A549 (cell line): ENCODE results near the gene OSGIN1. TPM values are rescaled to one million over a fixed set of nuclear protein-coding genes. Genes with fewer than 3 reads are reported as not detected.
"Not testable (repeated sequence)": the region's sequence is repeated elsewhere in the genome, so short reads cannot be mapped to it uniquely, and the experiment has no call there.

Experiments used
- ATAC-seq, 2 experiments: fragments of 200-7000 bp in 1 of 2; fragments of >200 bp in 1 of 2; cut with Nextera tagmentation in 1 of 2; cut with Tn5 transposase in 1 of 2; 3 replicates each; pipeline versions ENCODE4 v1.8.0 to v1.9.1; 2018 to 2020; ENCODE audit warnings: mild to moderate bottlenecking in 1 of 2, moderate library complexity in 1 of 2
- CTCF ChIA-PET: fragments of 300-600 bp; sonication (Branson Sonifier 250); formaldehyde crosslinking; extraction: SDS; loops from one replicate; lab custom pipeline; 2021; ENCODE audit warnings: antibody characterized with exemption, inconsistent platforms; lab: Yijun Ruan, JAX
- POLR2A ChIA-PET: fragments of 350-600 bp; formaldehyde crosslinking; extraction: SDS; loops from one replicate; lab custom pipeline; 2021; ENCODE audit warnings: antibody characterized with exemption, inconsistent platforms; lab: Yijun Ruan, JAX
- DNase-seq, 2 experiments: peaks; one replicate each; pipeline versions ENCODE4 v3.0.0 to v3.0.0-alpha.2; 2011 to 2016; ENCODE audit warnings: low read depth in 1 of 2, low spot score in 1 of 2
- FAIRE-seq: peaks from 2 replicates; lab custom pipeline; 2011; peaks lifted over from hg19 to GRCh38; lab: Jason Lieb, UNC
- H3K27ac ChIP-seq, 2 experiments: fragments of >200 bp; sonication (Bioruptor Twin); formaldehyde crosslinking; 3 replicates each; pipeline ENCODE4 v1.5.1; 2016 to 2017
- H3K4me1 ChIP-seq: fragments of >200 bp; sonication (Bioruptor Twin); formaldehyde crosslinking; 3 replicates; pipeline ENCODE4 v1.6.1; 2016
- H3K4me2 ChIP-seq: fragments of >200 bp; sonication (Bioruptor Twin); formaldehyde crosslinking; 3 replicates; pipeline ENCODE4 v1.6.1; 2016
- H3K4me3 ChIP-seq: fragments of >200 bp; sonication (Bioruptor Twin); formaldehyde crosslinking; 3 replicates; pipeline ENCODE4 v1.5.1; 2016
- H3K9me3 ChIP-seq: fragments of >200 bp; sonication (Bioruptor Twin); formaldehyde crosslinking; 3 replicates; pipeline ENCODE4 v1.6.1; 2016
- ATOH8 ChIP-seq: fragments of 250-450 bp; sonication (Bioruptor Pico); IDR thresholded peaks from 2 replicates; pipeline ENCODE4 v1.5.0; 2020; ENCODE audit warnings: low read depth, mild to moderate bottlenecking, moderate library complexity
- BCL3 ChIP-seq: fragments of >200 bp; sonication (Bioruptor Twin); formaldehyde crosslinking; IDR thresholded peaks from 3 replicates; pipeline ENCODE4 v1.6.1; 2016
- BHLHE40 ChIP-seq: IDR thresholded peaks from 2 replicates; pipeline ENCODE4 v1.6.1; 2012; ENCODE audit warnings: low read depth, low read length, inconsistent platforms
- CBX2 ChIP-seq: fragments of 200-600 bp; sonication (generic); IDR thresholded peaks from 2 replicates; pipeline ENCODE4 v1.6.1; 2016; ENCODE audit warnings: low read depth, mild to moderate bottlenecking, borderline replicate concordance
- CEBPB ChIP-seq, 2 experiments: fragments of >200 bp in 1 of 2; sonication (Bioruptor Twin) in 1 of 2; formaldehyde crosslinking in 1 of 2; IDR thresholded peaks; 2 replicates each; pipeline ENCODE4 v1.6.1; 2012 to 2016
- CHD2 ChIP-seq: fragments of 150-350 bp; IDR thresholded peaks from 2 replicates; pipeline ENCODE4 v1.6.1; 2014; ENCODE audit warnings: low read length; ENCODE audit not compliant: partially characterized antibody
- EHMT2 ChIP-seq: fragments of 200-600 bp; sonication (generic); IDR thresholded peaks from 2 replicates; pipeline ENCODE4 v1.6.1; 2016; ENCODE audit warnings: antibody characterized with exemption, low read depth, mild to moderate bottlenecking, moderate library complexity
- EP300 ChIP-seq, 2 experiments: fragments of >200 bp; sonication (Bioruptor Twin); formaldehyde crosslinking; IDR thresholded peaks; 2 replicates in 1 of 2; 3 replicates in 1 of 2; pipeline ENCODE4 v1.6.1; 2016 to 2017
- FOSB ChIP-seq: fragments of 250-450 bp; sonication (Bioruptor Pico); IDR thresholded peaks from 2 replicates; pipeline ENCODE4 v1.5.0; 2020; ENCODE audit warnings: mild to moderate bottlenecking, moderate library complexity
- HOXB13 ChIP-seq: fragments of 250-450 bp; sonication (Bioruptor Pico); IDR thresholded peaks from 2 replicates; pipeline ENCODE4 v1.5.0; 2020; ENCODE audit warnings: low read depth, mild to moderate bottlenecking, moderate library complexity
- HOXB5 ChIP-seq: fragments of 250-450 bp; sonication (Bioruptor Pico); IDR thresholded peaks from 2 replicates; pipeline ENCODE4 v1.5.0; 2020; ENCODE audit warnings: mild to moderate bottlenecking, moderate library complexity
- KDM1A ChIP-seq: fragments of 200-600 bp; sonication (generic); IDR thresholded peaks from 2 replicates; pipeline ENCODE4 v1.6.1; 2016; ENCODE audit warnings: low read depth, mild to moderate bottlenecking
- KDM5A ChIP-seq: fragments of 200-600 bp; sonication (generic); IDR thresholded peaks from 2 replicates; pipeline ENCODE4 v1.6.1; 2016; ENCODE audit warnings: antibody characterized with exemption, mild to moderate bottlenecking
- NR3C1 ChIP-seq: fragments of >200 bp; sonication (Bioruptor Twin); formaldehyde crosslinking; IDR thresholded peaks from 3 replicates; pipeline ENCODE4 v1.6.1; 2017
- PBX3 ChIP-seq: IDR thresholded peaks from 2 replicates; pipeline ENCODE4 v1.6.1; 2012
- PHF8 ChIP-seq: fragments of 200-600 bp; sonication (generic); IDR thresholded peaks from 2 replicates; pipeline ENCODE4 v1.6.1; 2016; ENCODE audit warnings: low read depth, mild to moderate bottlenecking, antibody characterized with exemption, moderate library complexity, borderline replicate concordance
- POLR2AphosphoS2 ChIP-seq: conservative IDR thresholded peaks from 2 replicates; pipeline ENCODE4 v1.6.1; 2012; ENCODE audit warnings: low read length, improper control_type of control experiment, inconsistent platforms
- REST ChIP-seq: fragments of 200-600 bp; sonication (generic); IDR thresholded peaks from 2 replicates; pipeline ENCODE4 v1.6.1; 2016; ENCODE audit warnings: antibody characterized with exemption, mild to moderate bottlenecking, moderate library complexity
- USF2 ChIP-seq: fragments of 450-650 bp; IDR thresholded peaks from 2 replicates; pipeline ENCODE4 v1.6.1; 2014; ENCODE audit warnings: antibody characterized with exemption
- WGBS: methylation state at CpG from one replicate; pipeline ENCODE4 v1.1.6; 2017; ENCODE audit errors: missing lambda C conversion rate; 5-methylcytosine and 5-hydroxymethylcytosine counted together
- polyA plus RNA-seq, 4 experiments: library from polyadenylated mRNA; depleted of rRNA in 3 of 4; stranded (reverse); fragments of >200 nt; fragmentation: RNase III in 1 of 4; extraction: RNeasy Plus Mini Kit Qiagen cat#74134 plus additional on column Dnase treatment in 1 of 4; gene quantifications; 2 replicates in 3 of 4; 3 replicates in 1 of 4; pipeline ENCODE4 v1.2.3, GENCODE V29; 2011 to 2017

Gene OSGIN1
- polyA plus RNA-seq, 2 of the 4 experiments (the other 2 are of a cell fraction) = 25.9 to 37.6 TPM

GRCh38 chr16:83949724-83950001, 3.4 kb upstream of the OSGIN1 start:
- CTCF ChIA-PET = no interaction called here
- FAIRE-seq (no peak), ATAC-seq (no peak)

GRCh38 chr16:83950862-83951399, 2.1 kb upstream of the OSGIN1 start:
- POLR2A ChIA-PET, H3K4me3 ChIP-seq, ATAC-seq, H3K9me3 ChIP-seq, CTCF ChIA-PET, H3K4me2 ChIP-seq, DNase-seq, FAIRE-seq: not testable (repeated sequence)
- Histone ChIP-seq H3K27ac (peak overlapping the region; percentile 93 to 98; a peak in 3 of 6 replicates), H3K4me1 (peaks cover 27% of the 10 kb centered on the region)
- TF ChIP-seq KDM1A = peak; percentile 81; the same call in 1 of the 2 replicates
- 67% methylated on average over 8 of the region's 10 CpGs for WGBS

More at GRCh38 chr16:83949724-83950001, 3.4 kb upstream of the OSGIN1 start:
- H3K4me3 ChIP-seq = no peak overlapping the region
- no peak for DNase-seq
- no peak overlapping the region for H3K4me2 ChIP-seq
- H3K4me1 ChIP-seq = peaks cover 15% of the 10 kb centered on the region
- WGBS = 86% methylated on average over 5 of the region's 5 CpGs
- no peak overlapping the region for H3K27ac ChIP-seq
- H3K9me3 ChIP-seq = no peaks in the 10 kb centered on the region
- TF ChIP-seq PBX3 (no peak), POLR2AphosphoS2 (no peak), EP300 (IDR thresholded peaks at IDR 0.05) (no peak), KDM5A (no peak), CHD2 (no peak)
- TF ChIP-seq, all 56 proteins: peak for 0
- POLR2A ChIA-PET = no interaction called here

GRCh38 chr16:83951544-83951943, 1.5 kb upstream of the OSGIN1 start:
- no peak for FAIRE-seq
- Histone ChIP-seq H3K4me3 (no peak overlapping the region), H3K27ac (peak overlapping the region; percentile 93 to 98; a peak in 5 of 6 replicates), H3K9me3 (no peaks in the 10 kb centered on the region), H3K4me2 (no peak overlapping the region), H3K4me1 (peaks cover 34% of the 10 kb centered on the region)
- POLR2A ChIA-PET = no interaction called here
- no peak for DNase-seq
- no peak for ATAC-seq
- CTCF ChIA-PET = interaction anchor here (6.8 to 16.1 kb wide), 2 partner anchors 25 to 113 kb away, joined by 73 to 414 read pairs; no protein-coding TSS in a partner anchor
- TF ChIP-seq PHF8 = no peak
- 28% methylated on average over 8 of the region's 8 CpGs for WGBS

GRCh38 chr16:83952587-83952939, 477 bp upstream of the OSGIN1 start:
- Histone ChIP-seq H3K4me2 (peak overlapping the region; percentile 85), H3K27ac (peak overlapping the region; percentile 93 to 98), H3K4me1 (peaks cover 38% of the 10 kb centered on the region), H3K9me3 (no peaks in the 10 kb centered on the region), H3K4me3 (peak overlapping the region; percentile 67)
- 2% methylated on average over 7 of the region's 8 CpGs for WGBS
- FAIRE-seq = no peak
- POLR2A ChIA-PET = interaction anchor here (1.9 kb wide), 1 partner anchor 164 kb away, joined by 5 read pairs; the partner anchor contains the start of gene MBTPS1
- CTCF ChIA-PET = interaction anchor here (1.5 to 16.1 kb wide), 4 partner anchors 17 to 130 kb away, joined by 3 to 414 read pairs (median 40); no protein-coding TSS in a partner anchor
- peak in 1 of 2 experiments; percentile 61 for DNase-seq
- peak; percentile 46 to 48 for ATAC-seq
- TF ChIP-seq USF2 = no peak
- TF ChIP-seq BHLHE40 = no peak
- no peak for TF ChIP-seq POLR2AphosphoS2
- no peak for TF ChIP-seq REST
- no peak for TF ChIP-seq CBX2
- peak; percentile 64; the same call in 1 of the 2 replicates for TF ChIP-seq ATOH8 (CRISPR knock-in tag)
- TF ChIP-seq EHMT2 = no peak
- 0 out of 2 replicates have a peak, but pooled peaks have one; percentile 64 for TF ChIP-seq FOSB (CRISPR knock-in tag)
- TF ChIP-seq HOXB5 (CRISPR knock-in tag) = peak; percentile 75
- no peak for TF ChIP-seq NR3C1
- TF ChIP-seq BCL3 = no peak
- TF ChIP-seq CEBPB (IDR thresholded peaks at IDR 0.05) = no peak; a peak in 1 of 4 replicates
- 0 out of 2 replicates have a peak, but pooled peaks have one; percentile 74 for TF ChIP-seq HOXB13 (CRISPR knock-in tag)
